OCI-LY7 (cell line): ENCODE results near the gene EVI5. TPM values are rescaled to one million over a fixed set of nuclear protein-coding genes. Genes with fewer than 3 reads are reported as not detected.
A peak's percentile ranks its signal among the peaks of the same experiment; 100 is the strongest.

Source experiments
- BruUV-seq: library from RNA; stranded (reverse); fragments of 400-500 nt; replicated peaks from 2 replicates; lab custom pipeline; 2021; lab: Mats Ljungman, UMichigan
- CTCF ChIA-PET: fragments of 300-600 bp; sonication (Branson Sonifier 250); formaldehyde crosslinking; loops from one replicate; lab custom pipeline; 2022; ENCODE audit warnings: antibody characterized with exemption; ENCODE audit not compliant: unreplicated experiment; lab: Charles Lee
- POLR2A ChIA-PET: fragments of 300-600 bp; sonication (Branson Sonifier 250); formaldehyde crosslinking; loops from one replicate; lab custom pipeline; 2022; ENCODE audit warnings: antibody characterized with exemption; lab: Charles Lee
- DNase-seq: peaks from one replicate; pipeline ENCODE4 v3.0.0-alpha.2; 2015; ENCODE audit warnings: low spot score
- H2AFZ ChIP-seq: fragments of 200-600 bp; sonication (generic), shearing (Covaris generic); 2 replicates; pipeline ENCODE4 v1.6.1; 2014; ENCODE audit warnings: mild to moderate bottlenecking, antibody characterized with exemption, low read length, moderate library complexity
- H3K27ac ChIP-seq: fragments of 200-600 bp; sonication (generic); 2 replicates; pipeline ENCODE4 v1.5.1; 2014; ENCODE audit warnings: mixed run types, low read depth, mild to moderate bottlenecking, moderate library complexity, low read length, inconsistent platforms; ENCODE audit not compliant: poor library complexity, severe bottlenecking
- H3K36me3 ChIP-seq: fragments of 200-600 bp; sonication (generic); 2 replicates; pipeline ENCODE4 v1.6.1; 2014; ENCODE audit warnings: mild to moderate bottlenecking, antibody characterized with exemption, low read length, moderate library complexity, mixed read lengths; ENCODE audit not compliant: insufficient read depth
- H3K4me1 ChIP-seq: fragments of 200-600 bp; sonication (generic); 2 replicates; pipeline ENCODE4 v1.5.1; 2014; ENCODE audit warnings: mild to moderate bottlenecking, low read length; ENCODE audit not compliant: insufficient read depth, poor library complexity, severe bottlenecking
- H3K4me2 ChIP-seq: fragments of 200-600 bp; sonication (generic); 2 replicates; pipeline ENCODE4 v1.6.1; 2014; ENCODE audit warnings: mild to moderate bottlenecking, low read length
- H3K4me3 ChIP-seq: fragments of 200-600 bp; sonication (generic); 2 replicates; pipeline ENCODE4 v1.5.1; 2014; ENCODE audit warnings: mild to moderate bottlenecking, low read depth, low read length; ENCODE audit not compliant: poor library complexity, severe bottlenecking
- H3K79me2 ChIP-seq: fragments of 200-600 bp; sonication (generic); 2 replicates; pipeline ENCODE4 v1.6.1; 2016; ENCODE audit warnings: low read depth, mild to moderate bottlenecking, low read length, moderate library complexity, mixed read lengths; ENCODE audit not compliant: insufficient read depth
- H3K9me2 ChIP-seq: fragments of 200-600 bp; sonication (generic); 2 replicates; pipeline ENCODE4 v1.6.1; 2016; ENCODE audit warnings: mild to moderate bottlenecking, low read length, mixed read lengths; ENCODE audit not compliant: insufficient read depth
- H3K9me3 ChIP-seq: fragments of 200-600 bp; sonication (generic); 2 replicates; pipeline ENCODE4 v1.6.1; 2014; ENCODE audit warnings: mild to moderate bottlenecking, mixed run types, low read length, mixed read lengths
- H4K20me1 ChIP-seq: fragments of 200-600 bp; sonication (generic); 2 replicates; pipeline ENCODE4 v1.6.1; 2014; ENCODE audit warnings: mild to moderate bottlenecking, antibody characterized with exemption, low read length, moderate library complexity, mixed read lengths; ENCODE audit not compliant: insufficient read depth
- CTCF ChIP-seq: fragments of 200-600 bp; sonication (generic); conservative IDR thresholded peaks from 2 replicates; pipeline ENCODE4 v1.5.1; 2014; ENCODE audit warnings: mild to moderate bottlenecking, antibody characterized with exemption, low read length, moderate library complexity, mixed read lengths
- EZH2phosphoT487 ChIP-seq: fragments of 200-600 bp; sonication (generic); IDR thresholded peaks from 2 replicates; pipeline ENCODE4 v1.6.1; 2018; ENCODE audit warnings: low read depth, borderline replicate concordance, mild to moderate bottlenecking, mixed run types, antibody characterized with exemption, low read length, moderate library complexity, mixed read lengths
- intact Hi-C: fragments of 100-400 bp; cut with micrococcal nuclease; formaldehyde crosslinking; loops from one replicate; pipeline ENCODE4 v1.10.0; 2022; ENCODE audit not compliant: unreplicated experiment
- total RNA-seq, 2 experiments: library from RNA; depleted of rRNA in 1 of 2; stranded (reverse); fragments of >200 nt in 1 of 2; shearing (Covaris generic) in 1 of 2; gene quantifications; 2 replicates each; pipeline ENCODE4 v1.2.3, GENCODE V29; 2014 to 2022

The EVI5 gene
- total RNA-seq, 2 experiments from 2014 or later: 15.1 to 27.8 TPM

GRCh38 chr1:92679980-92680379 lies 104.9 kb downstream of the EVI5 start:
- Histone ChIP-seq H3K36me3 (peaks cover 4% of the 10 kb centered on the region; the same call in 1 of the 2 replicates), H2AFZ (no peak overlapping the region), H3K4me1 (no peaks in the 10 kb centered on the region), H3K79me2 (no peaks in the 10 kb centered on the region), H3K9me2 (no peaks in the 10 kb centered on the region), H3K4me3 (no peak overlapping the region), H4K20me1 (no peaks in the 10 kb centered on the region), H3K9me3 (no peaks in the 10 kb centered on the region), H3K27ac (no peak overlapping the region), H3K4me2 (no peak overlapping the region)
- CTCF ChIA-PET: no interaction called here
- BruUV-seq: no TSS peak
- TF ChIP-seq EZH2phosphoT487 (no peak), CTCF (no peak)
- POLR2A ChIA-PET: interaction anchor here (0.5 to 2.5 kb wide), 2 partner anchors 13 to 477 kb away, joined by 3 to 7 read pairs; no protein-coding TSS in a partner anchor
- DNase-seq: no peak
- intact Hi-C loops: no loop called here

GRCh38 chr1:92663775-92664174 lies 121.1 kb downstream of the EVI5 start:
- no peak overlapping the region for H3K27ac ChIP-seq
- ChIA-PET POLR2A (interaction anchor here (1.3 kb wide), 1 partner anchor 277 kb away, joined by 3 read pairs; no protein-coding TSS in a partner anchor), CTCF (no interaction called here)
- H3K79me2 ChIP-seq: no peaks in the 10 kb centered on the region
- intact Hi-C loops: no loop called here
- TF ChIP-seq EZH2phosphoT487 (no peak), CTCF (no peak)
- no peak overlapping the region for H3K4me2 ChIP-seq
- no peak overlapping the region for H2AFZ ChIP-seq
- BruUV-seq: no TSS peak
- no peak overlapping the region for H3K4me3 ChIP-seq
- H4K20me1 ChIP-seq: no peaks in the 10 kb centered on the region
- H3K9me2 ChIP-seq: no peaks in the 10 kb centered on the region
- no peak for DNase-seq
- H3K4me1 ChIP-seq: no peaks in the 10 kb centered on the region
- H3K9me3 ChIP-seq: no peaks in the 10 kb centered on the region
- H3K36me3 ChIP-seq: no peaks in the 10 kb centered on the region

GRCh38 chr1:92662048-92662447 lies 122.9 kb downstream of the EVI5 start:
- intact Hi-C loops: no loop called here
- H2AFZ ChIP-seq: no peak overlapping the region
- BruUV-seq: no TSS peak
- no peaks in the 10 kb centered on the region for H3K36me3 ChIP-seq
- H3K9me3 ChIP-seq: no peaks in the 10 kb centered on the region
- no peak overlapping the region for H3K27ac ChIP-seq
- no peak for DNase-seq
- H3K79me2 ChIP-seq: no peaks in the 10 kb centered on the region
- no peaks in the 10 kb centered on the region for H3K4me1 ChIP-seq
- TF ChIP-seq EZH2phosphoT487 (no peak), CTCF (peak; percentile 8; the same call in 1 of the 2 replicates)
- POLR2A ChIA-PET: interaction anchor here (1.5 kb wide), 1 partner anchor 16 kb away, joined by 4 read pairs; no protein-coding TSS in a partner anchor
- no peaks in the 10 kb centered on the region for H4K20me1 ChIP-seq
- no peak overlapping the region for H3K4me2 ChIP-seq
- CTCF ChIA-PET: interaction anchor here (0.6 kb wide), 1 partner anchor 168 kb away, joined by 3 read pairs; no protein-coding TSS in a partner anchor
- no peaks in the 10 kb centered on the region for H3K9me2 ChIP-seq
- H3K4me3 ChIP-seq: no peak overlapping the region
